ENCODE results near the gene HOXC10. TPM values are rescaled to one million over a fixed set of nuclear protein-coding genes. Genes with fewer than 3 reads are reported as not detected.

HOXC10 gene
- total RNA-seq, 4 donors from 2014 or later: 1.3 to 12.4 (median 3.2) TPM; not detected in 1

- Histone ChIP-seq H3K36me3 (no peaks in the 10 kb centered on the region), H3K4me3 (peak overlapping the region; percentile 12 to 31), H3K9me3 (no peaks in the 10 kb centered on the region), H3K4me1 (peaks cover 0 to 25% of the 10 kb centered on the region in 2 donors), H3K27me3 (peaks cover 35 to 91% of the 10 kb centered on the region in 2 donors), H3K27ac (peak overlapping the region in 1 of 2 donors; percentile 47)
- peak in 1 of 2 donors; percentile 75 for DNase-seq
- TF ChIP-seq POLR2A (IDR thresholded peaks at IDR 0.05): peak in 1 of 2 donors; percentile 52
- TF ChIP-seq CTCF (IDR thresholded peaks at IDR 0.05): no peak
- intact Hi-C loops (cut with DNase I; ENCODE audit: low total_unique reads): no loop called here
Observed at GRCh38 chr12:53995378-53996239, 10.7 kb downstream of the HOXC10 start.

GRCh38 chr12:53996240-53997203 lies 11.6 kb downstream of the HOXC10 start:
- H3K36me3 ChIP-seq: no peaks in the 10 kb centered on the region
- H3K9me3 ChIP-seq: no peaks in the 10 kb centered on the region
- peak overlapping the region in 1 of 2 donors; percentile 47 for H3K27ac ChIP-seq
- H3K4me3 ChIP-seq: peak overlapping the region in 1 of 2 donors; percentile 31
- H3K27me3 ChIP-seq: peaks cover 39 to 83% of the 10 kb centered on the region in 2 donors
- DNase-seq: no peak
- H3K4me1 ChIP-seq: peaks cover 0 to 22% of the 10 kb centered on the region in 2 donors
- intact Hi-C loops (cut with DNase I; ENCODE audit: low total_unique reads): no loop called here
- TF ChIP-seq POLR2A (IDR thresholded peaks at IDR 0.05) (no peak), CTCF (IDR thresholded peaks at IDR 0.05) (no peak)

GRCh38 chr12:53997204-53998109 lies 12.5 kb downstream of the HOXC10 start:
- H3K27me3 ChIP-seq: peaks cover 38 to 74% of the 10 kb centered on the region in 2 donors
- intact Hi-C loops (cut with DNase I; ENCODE audit: low total_unique reads): no loop called here

More at GRCh38 chr12:53997204-53998109, 12.5 kb downstream of the HOXC10 start:
- H3K4me3 ChIP-seq: no peak overlapping the region
- peaks cover 0 to 22% of the 10 kb centered on the region in 2 donors for H3K4me1 ChIP-seq
- no peak overlapping the region for H3K27ac ChIP-seq
- TF ChIP-seq POLR2A (IDR thresholded peaks at IDR 0.05) (no peak), CTCF (IDR thresholded peaks at IDR 0.05) (no peak)
- DNase-seq: no peak
- no peaks in the 10 kb centered on the region for H3K9me3 ChIP-seq
- no peaks in the 10 kb centered on the region for H3K36me3 ChIP-seq
